Astrocyte of the spinal cord (primary cell): ENCODE results near the gene AFTPH.

Experiments used
- DNase-seq: peaks from one replicate; pipeline ENCODE4 v3.0.0; 2011; ENCODE audit warnings: low read depth, low spot score
- H3K4me3 ChIP-seq: 2 replicates; pipeline ENCODE4 v1.5.1; 2011; ENCODE audit warnings: low read depth, mild to moderate bottlenecking, low read length, moderate library complexity
- in situ Hi-C: cut with HindIII; loops from 2 replicates; pipeline ENCODE4 v1.10.0; 2017; ENCODE audit warnings: low sequenced_read_pairs
- TF ChIP-seq, protein P1 (sequence below): IDR thresholded peaks from 2 replicates; pipeline ENCODE4 v1.5.1; 2012; ENCODE audit warnings: low read depth, mild to moderate bottlenecking, low read length, inconsistent platforms

Gene AFTPH

DNA sequence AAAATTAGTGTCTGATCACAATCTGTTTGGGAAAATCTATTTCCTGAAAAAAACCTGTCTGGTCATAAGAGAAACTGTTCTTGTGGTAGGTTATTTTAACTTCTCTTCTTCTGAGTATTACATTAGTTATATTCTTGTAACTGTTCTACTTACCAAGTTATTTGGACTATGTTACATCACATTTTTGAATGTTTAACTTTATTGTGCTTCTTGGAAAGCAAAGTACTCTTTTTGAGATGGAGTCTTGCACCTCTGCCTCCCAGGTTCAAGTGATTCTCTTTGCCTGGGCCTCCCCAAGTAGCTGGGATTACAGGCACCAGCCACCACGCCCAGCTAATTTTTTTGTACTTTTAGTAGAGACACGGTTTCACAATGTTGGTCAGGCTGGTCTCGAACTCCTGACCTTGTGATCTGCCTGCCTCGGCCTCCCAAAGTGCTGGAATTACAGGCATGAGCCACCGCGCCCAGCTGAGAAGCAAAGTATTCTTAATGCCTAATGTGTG is 39.4 kb downstream of the AFTPH start:
- TF ChIP-seq, protein P1, sequence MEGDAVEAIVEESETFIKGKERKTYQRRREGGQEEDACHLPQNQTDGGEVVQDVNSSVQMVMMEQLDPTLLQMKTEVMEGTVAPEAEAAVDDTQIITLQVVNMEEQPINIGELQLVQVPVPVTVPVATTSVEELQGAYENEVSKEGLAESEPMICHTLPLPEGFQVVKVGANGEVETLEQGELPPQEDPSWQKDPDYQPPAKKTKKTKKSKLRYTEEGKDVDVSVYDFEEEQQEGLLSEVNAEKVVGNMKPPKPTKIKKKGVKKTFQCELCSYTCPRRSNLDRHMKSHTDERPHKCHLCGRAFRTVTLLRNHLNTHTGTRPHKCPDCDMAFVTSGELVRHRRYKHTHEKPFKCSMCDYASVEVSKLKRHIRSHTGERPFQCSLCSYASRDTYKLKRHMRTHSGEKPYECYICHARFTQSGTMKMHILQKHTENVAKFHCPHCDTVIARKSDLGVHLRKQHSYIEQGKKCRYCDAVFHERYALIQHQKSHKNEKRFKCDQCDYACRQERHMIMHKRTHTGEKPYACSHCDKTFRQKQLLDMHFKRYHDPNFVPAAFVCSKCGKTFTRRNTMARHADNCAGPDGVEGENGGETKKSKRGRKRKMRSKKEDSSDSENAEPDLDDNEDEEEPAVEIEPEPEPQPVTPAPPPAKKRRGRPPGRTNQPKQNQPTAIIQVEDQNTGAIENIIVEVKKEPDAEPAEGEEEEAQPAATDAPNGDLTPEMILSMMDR, result no peak
- DNase-seq, result no peak
- in situ Hi-C loops, result no loop called here
- no peak overlapping the region for H3K4me3 ChIP-seq

DNA sequence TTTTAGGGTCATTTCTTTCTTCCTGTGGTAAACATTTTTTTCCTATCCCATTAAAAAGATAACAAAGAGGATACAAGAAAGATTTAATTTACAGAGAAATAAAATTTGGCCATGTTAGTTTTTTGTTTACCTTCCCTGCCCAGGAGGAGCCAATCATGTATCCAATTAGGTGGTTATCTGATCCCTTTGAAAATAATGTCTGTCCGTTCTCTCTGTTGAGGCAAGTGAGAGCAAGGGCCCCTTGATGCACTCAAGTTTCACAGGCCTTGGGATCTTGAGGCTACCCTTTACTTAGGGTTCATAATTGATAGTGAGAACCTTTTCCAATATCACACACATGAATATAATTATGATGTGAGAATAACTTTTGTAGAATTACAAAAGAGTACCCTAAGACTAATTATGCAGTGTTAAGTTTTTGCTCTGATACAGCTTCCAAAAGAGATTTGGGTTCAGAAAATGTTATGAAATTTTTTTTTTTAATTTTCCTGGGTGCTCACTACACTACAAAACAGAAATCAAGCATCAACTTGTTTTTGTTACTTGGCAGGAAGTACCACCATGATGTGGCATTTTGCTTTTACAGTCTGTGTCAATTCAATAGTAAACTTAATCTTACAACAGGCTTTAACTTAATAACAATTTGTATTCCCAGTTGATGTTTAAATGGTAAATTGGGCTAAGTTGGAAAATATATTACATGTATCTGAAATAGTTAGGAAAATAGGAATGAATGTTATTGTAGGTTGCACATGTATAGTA is 42.0 kb downstream of the AFTPH start:
- in situ Hi-C loops, result no loop called here
- H3K4me3 ChIP-seq, result no peak overlapping the region
- TF ChIP-seq, protein P1, result no peak
- DNase-seq, result no peak

DNA sequence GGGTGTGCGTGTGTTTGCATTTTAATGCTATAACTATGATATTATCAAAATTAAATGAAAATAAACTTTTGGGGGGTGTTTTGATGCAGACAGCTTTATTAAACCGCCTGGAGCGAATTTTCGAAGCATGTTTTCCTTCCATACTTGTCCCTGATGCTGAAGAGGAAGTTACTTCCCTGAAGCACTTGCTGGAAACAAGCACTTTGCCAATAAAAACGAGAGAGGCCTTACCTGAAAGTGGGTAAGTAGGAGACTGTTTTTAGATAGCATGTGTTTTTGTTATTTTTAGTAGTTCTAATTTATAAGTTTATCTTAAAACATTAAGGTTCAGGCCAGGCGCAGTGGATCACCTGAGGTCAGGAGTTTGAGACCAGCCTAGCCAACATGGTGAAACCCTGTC is 43.3 kb downstream of the AFTPH start:
- H3K4me3 ChIP-seq, result no peak overlapping the region
- DNase-seq, result no peak
- in situ Hi-C loops, result no loop called here
- TF ChIP-seq, protein P1, result no peak

DNA sequence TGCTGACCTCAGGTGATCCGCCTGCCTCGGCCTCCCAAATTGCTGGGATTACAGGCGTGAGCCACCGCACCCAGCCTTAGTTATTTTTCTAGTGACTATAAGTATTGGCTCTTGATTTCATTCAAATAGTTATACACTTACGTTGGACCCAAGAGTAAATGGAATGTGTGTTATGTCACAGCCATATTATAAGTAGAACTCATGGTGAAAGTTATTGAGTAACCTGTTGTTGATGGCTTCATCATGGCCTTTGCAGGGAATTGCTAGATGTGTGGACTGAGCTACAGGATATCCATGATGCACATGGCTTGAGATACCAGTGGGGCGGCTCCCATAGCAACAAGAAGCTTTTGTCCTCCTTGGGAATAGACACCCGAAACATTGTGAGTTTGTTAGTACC is 44.7 kb downstream of the AFTPH start:
- no peak overlapping the region for H3K4me3 ChIP-seq
- TF ChIP-seq, protein P1, result no peak
- no peak for DNase-seq
- in situ Hi-C loops, result no loop called here

DNA sequence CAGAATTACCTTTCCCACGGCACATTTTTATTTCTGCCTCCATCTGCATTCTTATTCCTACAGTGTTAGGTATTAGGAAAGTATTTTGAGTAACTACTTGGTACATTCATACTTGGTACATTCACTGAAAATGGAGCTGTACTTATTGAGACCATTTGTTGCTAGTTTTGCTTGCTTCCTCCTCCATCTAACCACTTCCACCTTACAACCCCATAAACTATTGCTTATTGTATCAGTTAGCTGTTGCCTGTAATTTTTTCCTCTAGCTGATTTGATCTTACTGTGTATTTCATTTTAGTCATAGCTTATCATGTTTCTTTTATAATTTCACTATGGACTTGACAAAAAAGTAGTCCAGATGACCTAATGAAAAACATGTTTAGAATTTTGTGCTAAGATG is 50.7 kb downstream of the AFTPH start:
- in situ Hi-C loops, result no loop called here
- H3K4me3 ChIP-seq, result no peak overlapping the region
- TF ChIP-seq, protein P1, result no peak
- no peak for DNase-seq

DNA sequence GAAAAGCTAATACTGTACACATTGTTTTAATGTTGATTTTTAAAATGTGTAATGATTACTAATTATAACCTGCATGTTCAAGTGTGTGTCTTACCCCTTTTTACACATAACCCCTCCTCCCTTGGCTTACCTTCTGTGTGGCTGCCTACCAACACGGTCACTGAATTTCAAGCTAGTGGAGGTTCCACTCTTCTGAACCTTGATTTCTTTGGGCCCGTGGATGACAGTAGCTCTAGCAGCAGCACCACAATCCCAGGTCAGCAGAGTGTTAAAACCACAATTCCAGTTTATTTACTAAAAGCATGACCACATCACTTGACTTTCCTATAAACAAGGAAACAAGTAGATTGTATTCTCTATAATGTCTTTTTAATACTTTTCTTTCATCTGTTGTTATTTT is 56.9 kb downstream of the AFTPH start:
- H3K4me3 ChIP-seq, result no peak overlapping the region
- in situ Hi-C loops, result no loop called here
- no peak for DNase-seq
- TF ChIP-seq, protein P1, result no peak
